Right hindlimb (tissue), 1 donor: Measurements from ENCODE around the gene OR1A2.
"Not testable (repeated sequence)": the region's sequence is repeated elsewhere in the genome, so short reads cannot be mapped to it uniquely, and the experiment has no call there.

Experiments used
- DNase-seq: peaks from one replicate; pipeline ENCODE4 v3.0.0-alpha.2; 2018

OR1A2 gene, protein sequence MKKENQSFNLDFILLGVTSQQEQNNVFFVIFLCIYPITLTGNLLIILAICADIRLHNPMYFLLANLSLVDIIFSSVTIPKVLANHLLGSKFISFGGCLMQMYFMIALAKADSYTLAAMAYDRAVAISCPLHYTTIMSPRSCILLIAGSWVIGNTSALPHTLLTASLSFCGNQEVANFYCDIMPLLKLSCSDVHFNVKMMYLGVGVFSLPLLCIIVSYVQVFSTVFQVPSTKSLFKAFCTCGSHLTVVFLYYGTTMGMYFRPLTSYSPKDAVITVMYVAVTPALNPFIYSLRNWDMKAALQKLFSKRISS

DNA sequence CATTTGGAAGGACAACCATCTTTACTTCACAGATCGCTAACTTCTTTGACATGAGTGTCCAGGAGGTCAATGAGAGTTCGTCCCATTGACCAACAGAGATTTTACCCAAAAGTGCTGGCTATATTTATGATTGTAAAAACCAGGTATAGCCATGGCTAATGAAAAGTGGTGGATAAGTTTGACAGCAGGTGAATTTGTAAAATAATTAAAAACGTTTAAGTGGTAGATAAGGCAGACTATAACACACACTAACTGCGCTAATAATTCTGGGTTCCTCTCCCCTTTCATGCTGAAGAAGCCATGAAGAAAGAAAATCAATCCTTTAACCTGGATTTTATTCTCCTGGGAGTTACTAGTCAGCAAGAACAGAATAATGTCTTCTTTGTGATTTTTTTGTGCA, at the start of gene OR1A2:
Gene OR1A2 (plus strand): TSS at position 301 of the 400 bp plus-strand sequence. CDS start 0 bp downstream, at position 301.
- no peak for DNase-seq

DNA sequence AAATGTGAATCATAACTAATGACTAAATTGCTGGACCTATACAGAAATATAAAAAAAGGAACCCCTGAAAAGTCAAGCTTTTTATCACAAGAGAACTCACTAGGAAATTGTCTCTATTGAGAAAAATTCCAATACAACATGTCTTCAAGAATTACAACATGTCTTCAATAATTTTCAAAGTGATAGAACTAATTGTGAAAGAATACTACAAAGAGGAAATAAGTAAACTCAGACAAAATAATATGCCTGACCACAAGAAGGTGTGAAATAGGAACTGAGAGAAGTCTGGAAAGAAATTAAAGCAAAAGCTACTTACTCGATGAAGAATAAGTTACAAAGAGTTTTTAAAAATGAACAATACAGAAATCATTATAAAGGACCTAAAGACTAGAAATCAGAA, 40.1 kb upstream of the OR1A2 start:
- no peak for DNase-seq

DNA sequence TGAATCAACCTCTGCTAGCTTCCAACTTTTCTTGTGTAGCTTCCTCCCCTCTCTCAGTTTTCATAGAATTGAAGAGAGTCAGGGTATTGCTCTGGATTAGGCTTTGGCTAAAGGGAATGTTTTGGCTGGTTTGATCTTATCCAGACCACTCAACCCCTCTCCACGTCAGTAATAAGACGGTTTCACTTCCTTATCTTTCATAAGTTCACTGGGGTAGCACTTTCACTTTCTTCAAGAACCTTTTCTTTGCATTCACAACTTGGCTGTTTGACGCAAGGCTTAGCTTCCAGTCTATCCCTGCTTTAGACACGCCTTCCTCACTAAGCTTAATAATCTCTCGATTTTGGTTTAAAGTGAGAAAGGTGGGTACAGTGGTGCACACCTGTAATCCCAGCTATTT, 29.7 kb upstream of the OR1A2 start:
- no peak for DNase-seq

DNA sequence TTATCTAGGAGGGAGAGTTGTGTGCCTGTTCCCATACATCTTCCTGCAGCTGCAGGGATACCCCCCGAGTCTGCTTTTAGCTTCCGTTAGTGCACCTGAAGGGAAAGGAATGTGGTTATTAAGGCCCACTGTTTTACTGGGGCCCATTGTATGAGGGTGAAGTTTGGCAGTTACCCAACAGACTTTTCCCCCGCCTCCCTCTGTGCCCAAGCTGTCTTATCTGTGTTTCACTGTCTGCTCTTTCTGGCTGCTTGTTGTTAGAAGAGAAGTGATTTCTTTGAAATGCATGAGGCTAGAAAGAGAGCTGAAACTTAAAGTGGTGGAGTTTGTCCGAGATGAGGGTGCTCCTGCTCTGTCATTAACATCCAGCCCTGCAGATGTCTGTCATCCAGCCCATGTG, 7.4 kb upstream of the OR1A2 start:
- no peak for DNase-seq

DNA sequence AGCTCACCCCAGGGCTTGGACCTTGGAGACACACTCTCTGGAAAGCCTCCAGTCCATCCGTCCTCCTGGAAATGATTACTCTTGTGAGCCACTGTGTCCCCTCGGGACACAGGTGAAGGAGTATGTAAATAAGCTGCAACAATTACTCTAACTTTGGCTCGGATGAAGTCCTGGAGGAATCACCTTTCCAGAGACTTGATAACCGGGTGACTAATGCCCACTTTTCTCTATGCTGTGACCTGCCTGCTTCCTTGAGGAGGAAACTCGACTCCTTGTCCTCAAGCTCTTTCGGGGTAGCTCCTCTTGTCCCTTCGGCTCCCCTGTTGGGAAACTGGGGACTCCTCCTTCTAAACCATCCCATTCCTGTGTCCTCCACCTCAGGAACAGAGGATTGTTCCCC, 10.0 kb downstream of the OR1A2 start, which contains the start of gene OR1A1:
Gene OR1A1 (plus strand): TSS at position 301 of the 400 bp plus-strand sequence. CDS start 7,954 bp downstream, outside the sequence.
- DNase-seq, result no peak

DNA sequence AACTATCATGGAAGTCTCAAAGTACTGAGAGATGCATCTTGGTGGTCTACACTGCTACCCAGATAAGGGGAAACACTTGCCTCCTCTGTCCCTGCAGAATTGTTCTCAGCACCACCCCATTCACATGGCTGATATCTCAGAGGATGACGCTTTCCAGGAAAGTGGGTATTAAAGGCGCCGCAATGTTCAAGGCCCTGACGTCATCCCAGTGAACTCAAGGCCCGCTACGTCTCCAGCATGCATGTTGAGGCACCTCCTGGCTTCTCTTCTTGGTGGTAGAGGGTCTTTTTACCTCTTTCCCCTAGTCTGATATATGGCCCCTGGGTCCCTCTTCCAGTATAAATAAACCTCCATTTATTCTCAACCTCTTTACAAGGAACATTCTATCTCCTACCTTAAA, 11.2 kb downstream of the OR1A2 start:
- DNase-seq, result no peak

DNA sequence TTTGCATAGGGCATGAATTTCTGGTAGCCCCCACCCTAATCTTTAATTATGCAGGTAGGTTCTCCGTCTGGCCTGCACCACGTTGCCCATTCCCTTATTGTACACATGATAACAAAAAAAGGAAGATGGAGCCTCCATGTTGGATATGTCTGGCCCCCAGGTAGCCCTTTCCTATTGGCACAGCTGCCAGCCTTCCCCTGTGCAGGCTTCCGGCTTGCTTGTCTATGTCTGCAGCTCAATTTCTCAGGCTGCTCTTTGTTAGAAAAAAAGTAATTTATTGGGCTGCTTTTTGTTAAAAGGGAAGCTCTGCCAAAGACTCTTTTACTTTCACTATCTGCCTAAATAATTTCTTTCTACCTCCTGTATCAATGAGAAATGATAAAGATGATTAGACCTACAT, 15.7 kb downstream of the OR1A2 start:
- no peak for DNase-seq

DNA sequence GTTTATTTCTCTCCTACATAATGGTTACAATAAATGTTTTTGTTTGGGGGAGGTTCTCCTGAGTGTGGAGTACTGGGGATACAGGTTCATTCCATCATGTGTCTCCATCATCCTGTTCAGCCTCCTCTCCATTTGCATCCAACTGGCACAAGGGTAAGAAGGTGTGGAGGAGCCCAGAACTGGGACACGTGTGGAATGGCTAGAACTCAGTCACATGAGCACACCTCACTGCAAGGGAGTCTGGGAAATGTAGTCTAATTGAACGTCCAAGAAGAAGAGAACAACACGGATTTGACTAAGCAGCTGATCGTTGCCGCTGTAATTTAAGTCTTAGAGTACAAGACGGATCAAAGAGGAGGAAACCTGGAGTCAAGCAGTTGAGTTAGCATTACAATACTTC, 16.3 kb downstream of the OR1A2 start:
- no peak for DNase-seq

DNA sequence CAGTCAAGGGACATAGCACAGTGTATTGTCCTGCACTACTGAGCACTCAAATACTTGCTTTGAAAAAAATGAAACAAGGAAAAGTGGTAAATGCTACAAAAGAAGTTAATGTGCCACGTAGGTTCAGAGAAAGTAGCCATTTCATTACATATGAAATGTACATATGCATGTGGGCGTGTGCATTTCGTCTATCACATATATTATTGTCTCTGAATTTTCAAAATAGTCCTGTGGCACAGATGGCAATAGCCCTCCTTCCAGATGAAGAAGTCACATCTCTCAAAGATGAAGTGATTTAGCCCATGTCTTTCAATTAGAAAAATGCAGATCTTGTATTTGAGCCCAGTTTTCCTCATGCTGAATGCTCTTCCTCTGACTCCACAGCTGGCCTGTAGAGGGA, 22.7 kb downstream of the OR1A2 start:
- not testable (repeated sequence) for DNase-seq

DNA sequence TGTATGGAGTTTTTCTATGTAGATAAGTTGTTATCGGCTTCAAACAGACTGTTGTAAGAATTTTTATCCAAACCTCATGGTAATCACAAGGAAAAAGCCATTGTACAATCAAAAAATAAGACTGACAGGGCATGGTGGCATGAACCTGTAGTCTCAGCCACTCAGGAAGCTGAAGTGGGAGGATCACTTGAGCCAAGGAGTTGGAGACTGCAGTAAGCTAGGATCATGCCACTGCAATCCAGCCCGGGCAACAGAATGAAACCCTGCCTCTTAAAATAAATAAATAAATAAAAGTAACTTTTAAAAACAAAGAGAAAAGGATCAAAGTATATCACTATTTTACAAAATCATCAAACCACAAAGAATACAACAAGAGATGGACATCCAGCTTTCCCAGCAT, 24.5 kb downstream of the OR1A2 start:
- DNase-seq, result no peak

DNA sequence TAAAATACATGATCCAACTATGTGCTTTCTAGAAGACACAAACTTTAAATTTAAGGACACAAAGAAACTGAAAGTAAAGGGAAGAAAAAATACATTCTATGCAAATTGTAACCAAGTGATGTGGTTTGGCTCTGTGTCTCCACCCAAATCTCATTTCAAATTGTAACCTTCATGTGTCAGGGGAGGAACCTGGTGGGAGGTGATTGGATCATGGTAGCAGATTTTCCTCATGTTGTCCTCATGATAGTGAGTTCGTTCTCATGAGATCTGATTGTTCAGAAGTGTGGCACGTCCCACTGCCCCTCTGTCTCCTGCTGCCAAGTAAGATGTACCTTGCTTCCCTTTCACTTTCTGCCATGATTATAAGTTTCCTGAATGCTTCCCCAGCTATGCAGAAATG, 25.2 kb downstream of the OR1A2 start:
- DNase-seq, result no peak

DNA sequence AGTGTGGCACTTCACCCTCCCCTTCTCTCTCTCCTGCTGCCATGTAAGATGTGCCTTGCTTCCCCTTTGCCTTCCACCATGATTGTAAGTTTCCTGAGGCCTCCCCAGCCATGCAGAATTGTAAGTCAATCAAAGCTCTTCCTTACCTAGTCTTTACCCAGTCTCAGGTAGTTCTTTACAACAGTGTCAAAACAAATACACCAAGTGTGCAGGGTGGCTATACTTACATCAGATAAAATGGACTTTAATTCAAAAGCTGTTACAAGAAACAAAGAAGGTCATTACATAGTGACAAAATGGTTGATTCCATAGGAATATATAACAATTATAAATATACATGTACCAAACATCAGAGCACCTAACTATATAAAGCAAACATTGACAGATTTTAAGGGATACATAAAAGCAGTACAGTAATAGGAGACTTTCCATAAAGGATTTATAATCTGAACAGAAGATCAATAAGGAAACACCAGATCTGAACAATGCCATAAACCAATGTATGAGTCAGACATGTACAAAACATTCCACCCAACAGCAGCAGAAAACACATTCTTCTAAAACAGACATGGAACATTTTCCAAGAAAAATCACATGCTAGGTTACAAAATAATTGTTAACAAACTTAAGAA, 27.5 kb downstream of the OR1A2 start:
- DNase-seq, result not testable (repeated sequence)

DNA sequence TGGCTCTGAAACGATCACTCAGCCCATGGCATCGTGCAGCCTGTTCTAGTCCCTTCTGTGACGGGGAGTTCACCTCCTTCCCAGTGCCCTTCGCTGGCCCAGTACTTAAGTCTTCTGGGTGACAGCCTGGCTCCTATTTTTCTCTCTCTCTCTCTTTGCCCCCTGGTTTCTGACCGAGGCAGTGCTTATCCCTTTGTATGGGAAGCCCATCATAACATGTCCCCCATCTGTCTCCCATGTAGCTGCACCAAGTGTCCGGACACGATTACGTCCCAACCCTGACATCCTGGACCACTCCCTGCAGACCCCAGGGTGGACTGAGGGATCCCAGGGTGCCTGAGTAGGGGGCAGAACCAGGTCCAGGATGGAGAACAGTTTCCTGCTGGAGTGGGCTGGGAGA, 35.0 kb downstream of the OR1A2 start:
- DNase-seq, result not testable (repeated sequence)

DNA sequence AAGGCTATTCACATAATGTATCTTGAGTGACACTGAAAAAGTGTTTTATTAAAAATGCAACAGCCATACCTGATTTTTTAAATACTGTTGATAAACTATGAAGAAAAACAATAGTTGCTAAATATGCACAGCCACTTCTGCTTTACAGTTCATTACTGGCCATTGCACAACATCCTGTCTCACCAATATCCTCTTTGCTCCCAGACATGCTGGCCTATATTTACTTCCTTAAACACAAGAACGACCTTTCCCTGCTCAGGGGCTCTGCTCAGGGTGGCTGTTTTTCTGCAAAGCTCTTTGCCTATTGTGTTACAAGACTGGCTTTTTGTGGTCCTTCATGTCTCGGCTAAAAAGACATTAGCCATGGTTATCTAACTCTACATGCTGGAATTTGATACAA, 41.4 kb downstream of the OR1A2 start:
- DNase-seq, result not testable (repeated sequence)

DNA sequence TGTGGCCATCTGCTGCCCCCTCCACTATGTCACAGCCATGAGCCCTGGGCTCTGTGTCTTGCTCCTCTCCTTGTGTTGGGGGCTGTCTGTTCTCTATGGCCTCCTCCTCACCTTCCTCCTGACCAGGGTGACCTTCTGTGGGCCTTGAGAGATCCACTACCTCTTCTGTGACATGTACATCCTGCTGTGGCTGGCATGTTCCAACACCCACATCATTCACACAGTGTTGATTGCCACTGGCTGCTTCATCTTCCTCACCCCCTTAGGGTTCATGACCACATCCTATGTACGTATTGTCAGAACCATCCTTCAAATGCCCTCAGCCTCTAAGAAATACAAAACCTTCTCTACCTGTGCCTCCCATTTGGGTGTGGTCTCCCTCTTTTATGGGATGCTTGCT, 43.7 kb downstream of the OR1A2 start:
- DNase-seq, result not testable (repeated sequence)

DNA sequence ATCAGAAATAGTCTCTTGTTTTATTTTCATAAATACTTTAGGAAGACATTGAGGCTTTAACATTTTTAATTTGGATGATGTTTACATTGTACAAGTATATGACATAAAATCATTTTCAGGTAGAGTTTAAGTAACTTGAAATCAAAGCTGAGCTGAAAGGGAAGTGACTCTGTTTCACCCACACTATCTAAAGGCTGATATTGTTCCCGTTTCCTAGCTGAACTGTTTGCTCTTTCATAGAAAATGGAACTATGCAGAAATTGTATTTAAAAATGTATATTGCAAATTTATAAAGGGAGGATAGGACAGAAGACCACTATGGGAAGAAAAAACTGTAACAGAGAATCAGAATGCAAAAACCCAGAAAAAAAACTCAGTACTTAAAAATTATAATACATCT, 47.5 kb downstream of the OR1A2 start:
- not testable (repeated sequence) for DNase-seq
